HepG2 (cell line): ENCODE measurements around the gene CD151. TPM values are rescaled to one million over a fixed set of nuclear protein-coding genes. Genes with fewer than 3 reads are reported as not detected.

Experiments used
- BHLHE40 ChIP-seq: IDR thresholded peaks from 2 replicates; pipeline ENCODE4 v1.6.1; 2011; ENCODE audit warnings: low read length, improper control_type of control experiment
- HMG20B ChIP-seq: conservative IDR thresholded peaks from 2 replicates; pipeline ENCODE4 v1.6.1; 2016; ENCODE audit warnings: missing genetic modification reagents, missing compliant biosample characterization
- KDM3A ChIP-seq: IDR thresholded peaks from 2 replicates; pipeline ENCODE4 v1.6.1; 2018; ENCODE audit warnings: low read depth, missing compliant biosample characterization
- NPAS2 ChIP-seq: sonication (generic); formaldehyde crosslinking; IDR thresholded peaks from 2 replicates; pipeline ENCODE4 v1.8.0; 2022; ENCODE audit warnings: mild to moderate bottlenecking, missing genetic modification reagents, borderline replicate concordance
- ZNF501 ChIP-seq: sonication (generic); formaldehyde crosslinking; IDR thresholded peaks from 2 replicates; pipeline ENCODE4 v1.5.1; 2020; ENCODE audit warnings: mild to moderate bottlenecking, moderate library complexity, missing genetic modification reagents
- polyA plus RNA-seq, 8 experiments: library from polyadenylated mRNA; depleted of rRNA in 3 of 8; stranded (reverse) in 7 of 8; unstranded in 1 of 8; fragments of >200 nt; fragmentation: Illumina TruSeq in 4 of 8; extraction: Trizol in 4 of 8; gene quantifications; 2 replicates each; pipeline versions ENCODE4 v1.2.1 to v1.2.3, GENCODE V29; 2011 to 2016; ENCODE audit warnings: low read depth in 4 of 8, missing spikeins in 1 of 8, mixed read lengths in 1 of 8; ENCODE audit not compliant: insufficient read depth in 1 of 8
- total RNA-seq, 5 experiments: library from RNA; depleted of rRNA; stranded (reverse); fragments of >200 nt; fragmentation: Illumina TruSeq; extraction: Trizol; gene quantifications; 2 replicates each; pipeline ENCODE4 v1.2.3, GENCODE V29; 2016; ENCODE audit warnings: low read depth in 1 of 5
- TF ChIP-seq, protein P1 (sequence below): sonication (generic); formaldehyde crosslinking; IDR thresholded peaks from 2 replicates; pipeline ENCODE4 v1.5.0; 2020; ENCODE audit warnings: mild to moderate bottlenecking, missing genetic modification reagents, borderline replicate concordance
- TF ChIP-seq, protein P2 (sequence below): sonication (generic); formaldehyde crosslinking; IDR thresholded peaks from 2 replicates; pipeline ENCODE4 v1.4.0; 2020; ENCODE audit warnings: missing genetic modification reagents, borderline replicate concordance

CD151 gene
- total and polyA plus RNA-seq, 2 of the 13 experiments (the other 11 are each of a cell fraction or from before 2014, with no cell fraction given): 125 to 197 TPM

DNA sequence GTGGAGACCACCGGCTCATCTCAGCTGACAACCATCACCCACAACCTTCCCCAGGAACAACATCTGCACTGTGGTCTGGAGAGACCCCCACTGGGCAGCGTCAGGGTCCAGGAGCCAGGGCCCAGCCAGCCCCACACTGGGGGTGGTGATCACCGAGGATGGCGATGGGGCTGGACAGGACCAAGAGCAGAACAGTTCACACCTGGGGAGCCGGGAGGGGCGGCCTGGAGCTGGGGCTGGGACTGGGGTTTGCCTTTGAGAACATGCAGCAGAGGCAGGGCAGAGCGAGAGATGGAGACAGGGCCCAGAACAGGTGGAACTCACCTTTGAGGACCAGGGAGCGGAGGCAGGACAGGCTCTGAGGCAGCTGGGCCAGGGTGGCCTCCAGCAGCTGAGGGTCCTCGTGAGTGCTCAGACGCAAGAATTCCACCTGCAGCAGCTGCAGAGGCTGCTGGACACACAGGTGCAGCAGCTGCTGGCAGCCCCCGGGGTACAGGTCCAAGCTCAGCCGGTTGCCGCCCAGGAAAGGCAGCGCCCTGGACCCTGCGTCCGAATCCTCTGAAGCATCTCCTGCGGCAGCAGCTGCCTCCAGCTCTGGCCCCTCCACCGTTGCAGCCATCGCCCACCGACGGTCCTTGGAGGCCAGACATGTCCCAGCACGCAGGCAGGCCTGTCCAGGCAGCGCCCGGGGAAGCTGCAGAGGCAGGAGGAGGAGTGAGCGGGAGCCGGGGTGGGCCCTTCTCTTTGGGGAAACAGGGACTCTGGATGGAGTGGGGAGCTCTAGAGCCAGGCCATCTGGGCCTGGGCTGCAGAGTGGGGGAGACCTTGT, 28.8 kb upstream of the CD151 start (continued):
- TF ChIP-seq KDM3A: 0 out of 2 replicates have a peak, but pooled peaks have one; percentile 11
- TF ChIP-seq, protein P1, sequence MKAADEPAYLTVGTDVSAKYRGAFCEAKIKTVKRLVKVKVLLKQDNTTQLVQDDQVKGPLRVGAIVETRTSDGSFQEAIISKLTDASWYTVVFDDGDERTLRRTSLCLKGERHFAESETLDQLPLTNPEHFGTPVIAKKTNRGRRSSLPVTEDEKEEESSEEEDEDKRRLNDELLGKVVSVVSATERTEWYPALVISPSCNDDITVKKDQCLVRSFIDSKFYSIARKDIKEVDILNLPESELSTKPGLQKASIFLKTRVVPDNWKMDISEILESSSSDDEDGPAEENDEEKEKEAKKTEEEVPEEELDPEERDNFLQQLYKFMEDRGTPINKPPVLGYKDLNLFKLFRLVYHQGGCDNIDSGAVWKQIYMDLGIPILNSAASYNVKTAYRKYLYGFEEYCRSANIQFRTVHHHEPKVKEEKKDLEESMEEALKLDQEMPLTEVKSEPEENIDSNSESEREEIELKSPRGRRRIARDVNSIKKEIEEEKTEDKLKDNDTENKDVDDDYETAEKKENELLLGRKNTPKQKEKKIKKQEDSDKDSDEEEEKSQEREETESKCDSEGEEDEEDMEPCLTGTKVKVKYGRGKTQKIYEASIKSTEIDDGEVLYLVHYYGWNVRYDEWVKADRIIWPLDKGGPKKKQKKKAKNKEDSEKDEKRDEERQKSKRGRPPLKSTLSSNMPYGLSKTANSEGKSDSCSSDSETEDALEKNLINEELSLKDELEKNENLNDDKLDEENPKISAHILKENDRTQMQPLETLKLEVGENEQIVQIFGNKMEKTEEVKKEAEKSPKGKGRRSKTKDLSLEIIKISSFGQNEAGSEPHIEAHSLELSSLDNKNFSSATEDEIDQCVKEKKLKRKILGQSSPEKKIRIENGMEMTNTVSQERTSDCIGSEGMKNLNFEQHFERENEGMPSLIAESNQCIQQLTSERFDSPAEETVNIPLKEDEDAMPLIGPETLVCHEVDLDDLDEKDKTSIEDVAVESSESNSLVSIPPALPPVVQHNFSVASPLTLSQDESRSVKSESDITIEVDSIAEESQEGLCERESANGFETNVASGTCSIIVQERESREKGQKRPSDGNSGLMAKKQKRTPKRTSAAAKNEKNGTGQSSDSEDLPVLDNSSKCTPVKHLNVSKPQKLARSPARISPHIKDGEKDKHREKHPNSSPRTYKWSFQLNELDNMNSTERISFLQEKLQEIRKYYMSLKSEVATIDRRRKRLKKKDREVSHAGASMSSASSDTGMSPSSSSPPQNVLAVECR (CRISPR knock-in tag): no peak
- TF ChIP-seq, protein P2, sequence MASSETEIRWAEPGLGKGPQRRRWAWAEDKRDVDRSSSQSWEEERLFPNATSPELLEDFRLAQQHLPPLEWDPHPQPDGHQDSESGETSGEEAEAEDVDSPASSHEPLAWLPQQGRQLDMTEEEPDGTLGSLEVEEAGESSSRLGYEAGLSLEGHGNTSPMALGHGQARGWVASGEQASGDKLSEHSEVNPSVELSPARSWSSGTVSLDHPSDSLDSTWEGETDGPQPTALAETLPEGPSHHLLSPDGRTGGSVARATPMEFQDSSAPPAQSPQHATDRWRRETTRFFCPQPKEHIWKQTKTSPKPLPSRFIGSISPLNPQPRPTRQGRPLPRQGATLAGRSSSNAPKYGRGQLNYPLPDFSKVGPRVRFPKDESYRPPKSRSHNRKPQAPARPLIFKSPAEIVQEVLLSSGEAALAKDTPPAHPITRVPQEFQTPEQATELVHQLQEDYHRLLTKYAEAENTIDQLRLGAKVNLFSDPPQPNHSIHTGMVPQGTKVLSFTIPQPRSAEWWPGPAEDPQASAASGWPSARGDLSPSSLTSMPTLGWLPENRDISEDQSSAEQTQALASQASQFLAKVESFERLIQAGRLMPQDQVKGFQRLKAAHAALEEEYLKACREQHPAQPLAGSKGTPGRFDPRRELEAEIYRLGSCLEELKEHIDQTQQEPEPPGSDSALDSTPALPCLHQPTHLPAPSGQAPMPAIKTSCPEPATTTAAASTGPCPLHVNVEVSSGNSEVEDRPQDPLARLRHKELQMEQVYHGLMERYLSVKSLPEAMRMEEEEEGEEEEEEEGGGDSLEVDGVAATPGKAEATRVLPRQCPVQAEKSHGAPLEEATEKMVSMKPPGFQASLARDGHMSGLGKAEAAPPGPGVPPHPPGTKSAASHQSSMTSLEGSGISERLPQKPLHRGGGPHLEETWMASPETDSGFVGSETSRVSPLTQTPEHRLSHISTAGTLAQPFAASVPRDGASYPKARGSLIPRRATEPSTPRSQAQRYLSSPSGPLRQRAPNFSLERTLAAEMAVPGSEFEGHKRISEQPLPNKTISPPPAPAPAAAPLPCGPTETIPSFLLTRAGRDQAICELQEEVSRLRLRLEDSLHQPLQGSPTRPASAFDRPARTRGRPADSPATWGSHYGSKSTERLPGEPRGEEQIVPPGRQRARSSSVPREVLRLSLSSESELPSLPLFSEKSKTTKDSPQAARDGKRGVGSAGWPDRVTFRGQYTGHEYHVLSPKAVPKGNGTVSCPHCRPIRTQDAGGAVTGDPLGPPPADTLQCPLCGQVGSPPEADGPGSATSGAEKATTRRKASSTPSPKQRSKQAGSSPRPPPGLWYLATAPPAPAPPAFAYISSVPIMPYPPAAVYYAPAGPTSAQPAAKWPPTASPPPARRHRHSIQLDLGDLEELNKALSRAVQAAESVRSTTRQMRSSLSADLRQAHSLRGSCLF: no peak
- TF ChIP-seq ZNF501: 0 out of 2 replicates have a peak, but pooled peaks have one; percentile 30
- TF ChIP-seq NPAS2: no peak
- no peak for TF ChIP-seq BHLHE40
- no peak for TF ChIP-seq HMG20B (CRISPR knock-in tag)
- TF ChIP-seq, all 625 proteins: peak for 22
